ENCODE measurements around the gene NEDD4L.

GRCh38 chr18:58309610-58310239, 265.7 kb downstream of the NEDD4L start:
- TF ChIP-seq ARNTL (CRISPR knock-in tag; IDR thresholded peaks at IDR 0.05; ENCODE audit: borderline replicate concordance, low read depth) (no peak), ZFP30 (CRISPR knock-in tag; IDR thresholded peaks at IDR 0.05) (no peak), ISL1 (CRISPR knock-in tag; IDR thresholded peaks at IDR 0.05) (no peak), PATZ1 (CRISPR knock-in tag; IDR thresholded peaks at IDR 0.05; ENCODE audit: borderline replicate concordance) (no peak)
